HCT116 (cell line): ENCODE data around the gene NR1H3.

Source experiments
- CEBPB ChIP-seq: IDR thresholded peaks from 2 replicates; pipeline ENCODE4 v1.6.1; 2012; ENCODE audit warnings: low read depth
- EZH2 ChIP-seq: fragments of 200-600 bp; sonication (generic); IDR thresholded peaks from 2 replicates; pipeline ENCODE4 v1.6.1; 2017; ENCODE audit warnings: antibody characterized with exemption, mixed run types
- POLR2A ChIP-seq: IDR thresholded peaks from 2 replicates; pipeline ENCODE4 v1.7.0; 2011; ENCODE audit warnings: borderline replicate concordance; ENCODE audit not compliant: insufficient read depth, insufficient read length; ENCODE audit errors: extremely low read depth
- POLR2AphosphoS5 ChIP-seq: IDR thresholded peaks from 2 replicates; pipeline ENCODE4 v1.6.1; 2011; ENCODE audit warnings: mild to moderate bottlenecking, low read depth, low read length, moderate library complexity
- RAD21 ChIP-seq: IDR thresholded peaks from 2 replicates; pipeline ENCODE4 v1.6.1; 2012; ENCODE audit warnings: low read depth, mild to moderate bottlenecking
- SIN3A ChIP-seq: IDR thresholded peaks from 2 replicates; pipeline ENCODE4 v1.6.1; 2012; ENCODE audit warnings: low read depth
- YY1 ChIP-seq: IDR thresholded peaks from 2 replicates; pipeline ENCODE4 v1.6.1; 2011; ENCODE audit warnings: low read length, low read depth, moderate library complexity, mild to moderate bottlenecking; ENCODE audit not compliant: insufficient replicate concordance; ENCODE audit errors: extremely low read depth
- TF ChIP-seq, protein P1 (sequence below), 3 experiments: fragments of 200-600 bp in 1 of 3; sonication (generic) in 1 of 3; IDR thresholded peaks in 2 of 3; conservative IDR thresholded peaks in 1 of 3; 2 replicates each; pipeline ENCODE4 v1.5.1; 2012 to 2017; ENCODE audit warnings: low read depth in 2 of 3, low read length in 2 of 3, antibody characterized with exemption in 1 of 3, borderline replicate concordance in 1 of 3, control low read depth in 1 of 3, mild to moderate bottlenecking in 1 of 3, mixed read lengths in 1 of 3, mixed run types in 1 of 3, moderate library complexity in 1 of 3; ENCODE audit not compliant: insufficient read depth in 1 of 3
- TF ChIP-seq, protein P2 (sequence below): IDR thresholded peaks from 2 replicates; pipeline ENCODE4 v1.6.1; 2012
- TF ChIP-seq, protein P3 (sequence below): IDR thresholded peaks from 2 replicates; pipeline ENCODE4 v1.6.1; 2011; ENCODE audit warnings: mild to moderate bottlenecking, low read length, moderate library complexity; ENCODE audit not compliant: insufficient replicate concordance; ENCODE audit errors: extremely low read depth

DNA sequence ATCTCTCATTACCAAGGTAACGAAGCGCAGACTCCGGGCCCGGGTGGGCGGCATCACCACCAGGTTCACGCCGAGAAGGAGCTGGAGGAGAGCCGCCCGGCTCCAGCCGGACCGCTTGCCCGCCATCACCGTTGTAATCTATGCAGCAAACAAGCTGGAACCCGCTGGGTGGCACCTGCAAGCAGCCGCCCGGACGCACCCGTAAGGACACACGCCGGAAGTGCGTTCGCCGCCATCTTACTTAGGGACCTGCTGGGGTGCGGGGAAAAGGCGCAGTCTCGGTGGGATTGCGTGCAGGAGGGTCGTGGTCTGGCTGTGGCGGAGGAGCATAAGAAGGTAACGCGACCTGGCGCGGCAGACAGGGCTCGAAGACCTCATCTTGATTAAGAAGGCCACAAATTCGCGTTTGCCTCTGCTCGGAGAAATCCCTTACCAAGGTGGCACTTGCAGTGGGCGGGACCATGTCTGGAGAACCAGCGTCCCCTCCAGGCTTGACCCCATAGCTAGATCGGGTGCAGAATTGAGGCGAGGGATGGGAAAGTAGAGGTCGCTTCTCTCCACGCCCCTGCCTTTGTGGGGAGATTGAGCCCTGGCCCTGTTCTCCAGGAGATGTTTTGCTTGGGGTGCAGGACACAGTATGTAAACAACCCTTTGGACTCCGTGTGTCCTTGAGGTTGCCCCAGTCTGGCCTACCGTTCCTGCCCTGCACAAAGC, 9.0 kb upstream of the NR1H3 start, which contains the start of gene ACP2:
- TF ChIP-seq, protein P1, sequence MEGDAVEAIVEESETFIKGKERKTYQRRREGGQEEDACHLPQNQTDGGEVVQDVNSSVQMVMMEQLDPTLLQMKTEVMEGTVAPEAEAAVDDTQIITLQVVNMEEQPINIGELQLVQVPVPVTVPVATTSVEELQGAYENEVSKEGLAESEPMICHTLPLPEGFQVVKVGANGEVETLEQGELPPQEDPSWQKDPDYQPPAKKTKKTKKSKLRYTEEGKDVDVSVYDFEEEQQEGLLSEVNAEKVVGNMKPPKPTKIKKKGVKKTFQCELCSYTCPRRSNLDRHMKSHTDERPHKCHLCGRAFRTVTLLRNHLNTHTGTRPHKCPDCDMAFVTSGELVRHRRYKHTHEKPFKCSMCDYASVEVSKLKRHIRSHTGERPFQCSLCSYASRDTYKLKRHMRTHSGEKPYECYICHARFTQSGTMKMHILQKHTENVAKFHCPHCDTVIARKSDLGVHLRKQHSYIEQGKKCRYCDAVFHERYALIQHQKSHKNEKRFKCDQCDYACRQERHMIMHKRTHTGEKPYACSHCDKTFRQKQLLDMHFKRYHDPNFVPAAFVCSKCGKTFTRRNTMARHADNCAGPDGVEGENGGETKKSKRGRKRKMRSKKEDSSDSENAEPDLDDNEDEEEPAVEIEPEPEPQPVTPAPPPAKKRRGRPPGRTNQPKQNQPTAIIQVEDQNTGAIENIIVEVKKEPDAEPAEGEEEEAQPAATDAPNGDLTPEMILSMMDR (IDR thresholded peaks at IDR 0.05 in 2 of 3, conservative IDR thresholded peaks at IDR 0.05 in 1 of 3; ENCODE audit: borderline replicate concordance in 1 of 3, insufficient read depth in 1 of 3, low read depth in 2 of 3, low read length in 2 of 3) = 0 out of 6 replicates have a peak, but pooled peaks of 2 of the 3 experiments have one; percentile 16 to 28
- TF ChIP-seq EZH2 (no peak), POLR2AphosphoS5 (peak; percentile 97), POLR2A (peak; percentile 95), SIN3A (peak; percentile 93), YY1 (peak; percentile 99), RAD21 (peak; percentile 41), CEBPB (no peak)
- TF ChIP-seq, protein P2, sequence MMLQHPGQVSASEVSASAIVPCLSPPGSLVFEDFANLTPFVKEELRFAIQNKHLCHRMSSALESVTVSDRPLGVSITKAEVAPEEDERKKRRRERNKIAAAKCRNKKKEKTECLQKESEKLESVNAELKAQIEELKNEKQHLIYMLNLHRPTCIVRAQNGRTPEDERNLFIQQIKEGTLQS = no peak
- TF ChIP-seq, protein P3, sequence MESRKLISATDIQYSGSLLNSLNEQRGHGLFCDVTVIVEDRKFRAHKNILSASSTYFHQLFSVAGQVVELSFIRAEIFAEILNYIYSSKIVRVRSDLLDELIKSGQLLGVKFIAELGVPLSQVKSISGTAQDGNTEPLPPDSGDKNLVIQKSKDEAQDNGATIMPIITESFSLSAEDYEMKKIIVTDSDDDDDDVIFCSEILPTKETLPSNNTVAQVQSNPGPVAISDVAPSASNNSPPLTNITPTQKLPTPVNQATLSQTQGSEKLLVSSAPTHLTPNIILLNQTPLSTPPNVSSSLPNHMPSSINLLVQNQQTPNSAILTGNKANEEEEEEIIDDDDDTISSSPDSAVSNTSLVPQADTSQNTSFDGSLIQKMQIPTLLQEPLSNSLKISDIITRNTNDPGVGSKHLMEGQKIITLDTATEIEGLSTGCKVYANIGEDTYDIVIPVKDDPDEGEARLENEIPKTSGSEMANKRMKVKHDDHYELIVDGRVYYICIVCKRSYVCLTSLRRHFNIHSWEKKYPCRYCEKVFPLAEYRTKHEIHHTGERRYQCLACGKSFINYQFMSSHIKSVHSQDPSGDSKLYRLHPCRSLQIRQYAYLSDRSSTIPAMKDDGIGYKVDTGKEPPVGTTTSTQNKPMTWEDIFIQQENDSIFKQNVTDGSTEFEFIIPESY = no peak
